Transverse colon (tissue), 4 donors: ENCODE measurements around the gene OR2L2. TPM values are rescaled to one million over a fixed set of nuclear protein-coding genes. Genes with fewer than 3 reads are reported as not detected.
"Not testable (repeated sequence)": the region's sequence is repeated elsewhere in the genome, so short reads cannot be mapped to it uniquely, and the experiment has no call there.

Experiments used
- DNase-seq: peaks from one replicate; pipeline ENCODE4 v3.0.0-alpha.2; 2019
- H3K27ac ChIP-seq, 4 donors: fragments of 200-600 bp; sonication (generic); 2 replicates each; pipeline ENCODE4 v1.5.1; 2016 to 2018; ENCODE audit warnings: inconsistent platforms in 4 of 4
- H3K27me3 ChIP-seq: fragments of 200-600 bp; sonication (generic); 2 replicates; pipeline ENCODE4 v1.5.1; 2017; ENCODE audit warnings: inconsistent platforms
- H3K36me3 ChIP-seq, 4 donors: fragments of 200-600 bp; sonication (generic); 2 replicates each; pipeline ENCODE4 v1.5.1; 2017 to 2019; ENCODE audit warnings: inconsistent platforms in 4 of 4
- H3K4me1 ChIP-seq, 4 donors: fragments of 200-600 bp; sonication (generic); 2 replicates each; pipeline ENCODE4 v1.5.1; 2017 to 2020; ENCODE audit warnings: inconsistent platforms in 4 of 4
- H3K4me3 ChIP-seq, 4 donors: fragments of 200-600 bp; sonication (generic); 1 replicate in 1 of 4; 2 replicates in 3 of 4; pipeline versions ENCODE4 v1.5.1 to v1.6.1; 2017 to 2019; ENCODE audit warnings: inconsistent platforms in 4 of 4
- H3K9me3 ChIP-seq, 2 donors: fragments of 200-600 bp; sonication (generic); 2 replicates each; pipeline ENCODE4 v1.5.1; 2017 to 2019; ENCODE audit warnings: inconsistent platforms in 2 of 2
- EP300 ChIP-seq: sonication (generic); formaldehyde crosslinking; IDR thresholded peaks from one replicate; pipeline ENCODE4 v1.6.1; 2017; ENCODE audit warnings: antibody characterized with exemption, low read depth
- POLR2A ChIP-seq: fragments of 450-650 bp; IDR thresholded peaks from one replicate; pipeline ENCODE4 v1.6.1; 2016; ENCODE audit warnings: antibody characterized with exemption, mild to moderate bottlenecking, moderate library complexity
- POLR2AphosphoS5 ChIP-seq, 3 donors: sonication (generic); formaldehyde crosslinking; IDR thresholded peaks; one replicate each; pipeline ENCODE4 v1.6.1; 2016; ENCODE audit warnings: antibody characterized with exemption in 3 of 3
- WGBS, 2 donors: methylation state at CpG; one replicate each; pipeline ENCODE4 v1.1.5; 2018; ENCODE audit warnings: low coverage in 1 of 2; 5-methylcytosine and 5-hydroxymethylcytosine counted together
- in situ Hi-C, 4 donors: fragments of 200-750 bp; cut with MboI; loops; one replicate each; pipeline versions ENCODE4 v1.15.0 to v1.15.1; 2017; ENCODE audit warnings: low sequenced_read_pairs in 3 of 4, low pct_ligation_motif_present in 1 of 4, low pct_unique_long_range_greater_than_20kb in 1 of 4
- intact Hi-C: fragments of 100-400 bp; cut with DNase I; formaldehyde crosslinking; loops from one replicate; pipeline ENCODE4 v1.15.1; 2023; ENCODE audit warnings: low total_unique reads
- small RNA-seq, 4 donors: library from RNA; depleted of rRNA; stranded (forward); fragments of <200 nt; gene quantifications; one replicate each; pipeline ENCODE3, GENCODE V24; 2016
- total RNA-seq, 4 donors: library from RNA; depleted of rRNA; stranded (reverse); fragments of >200 nt; gene quantifications; one replicate each; pipeline ENCODE4 v1.1.0, GENCODE V29; 2016
- TF ChIP-seq, protein P1 (sequence below), 5 experiments: fragments of 200-600 bp in 3 of 5; fragments of 450-650 bp in 2 of 5; sonication (generic) in 3 of 5; IDR thresholded peaks; 1 replicate in 2 of 5; 2 replicates in 3 of 5; pipeline ENCODE4 v1.5.1; 2016 to 2017; ENCODE audit warnings: antibody characterized with exemption in 5 of 5, inconsistent platforms in 3 of 5, mild to moderate bottlenecking in 2 of 5, moderate library complexity in 1 of 5

OR2L2 gene
- total RNA-seq, 4 donors from 2014 or later: 0.16 to 1.5 TPM; not detected in 2

DNA sequence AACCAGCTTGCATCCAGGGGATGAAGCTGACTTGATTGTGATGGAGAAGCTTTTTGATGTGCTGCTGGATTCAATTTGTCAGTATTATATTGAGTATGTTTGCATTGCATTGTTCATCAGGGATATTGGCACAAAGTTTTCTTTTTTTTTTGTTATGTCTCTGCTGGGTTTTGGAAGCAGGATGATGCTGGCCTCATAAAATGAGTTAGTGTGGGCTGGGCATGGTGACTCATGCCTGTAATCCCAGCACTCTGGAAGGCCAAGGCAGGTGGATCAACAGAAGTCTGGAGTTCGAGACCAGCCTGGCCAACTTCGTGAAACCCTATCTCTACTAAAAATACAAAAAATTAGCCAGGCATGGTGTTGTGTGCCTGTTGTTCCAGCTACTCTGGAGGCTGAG lies 25.4 kb downstream of the OR2L2 start:
- WGBS, 2 donors: 70% methylated on average over 2 of the region's 2 CpGs; no CpG with 5 or more reads in 1 of the 2 donors
- TF ChIP-seq POLR2AphosphoS5 (IDR thresholded peaks at IDR 0.05) (no peak), EP300 (no peak), POLR2A (no peak)
- TF ChIP-seq, protein P1, sequence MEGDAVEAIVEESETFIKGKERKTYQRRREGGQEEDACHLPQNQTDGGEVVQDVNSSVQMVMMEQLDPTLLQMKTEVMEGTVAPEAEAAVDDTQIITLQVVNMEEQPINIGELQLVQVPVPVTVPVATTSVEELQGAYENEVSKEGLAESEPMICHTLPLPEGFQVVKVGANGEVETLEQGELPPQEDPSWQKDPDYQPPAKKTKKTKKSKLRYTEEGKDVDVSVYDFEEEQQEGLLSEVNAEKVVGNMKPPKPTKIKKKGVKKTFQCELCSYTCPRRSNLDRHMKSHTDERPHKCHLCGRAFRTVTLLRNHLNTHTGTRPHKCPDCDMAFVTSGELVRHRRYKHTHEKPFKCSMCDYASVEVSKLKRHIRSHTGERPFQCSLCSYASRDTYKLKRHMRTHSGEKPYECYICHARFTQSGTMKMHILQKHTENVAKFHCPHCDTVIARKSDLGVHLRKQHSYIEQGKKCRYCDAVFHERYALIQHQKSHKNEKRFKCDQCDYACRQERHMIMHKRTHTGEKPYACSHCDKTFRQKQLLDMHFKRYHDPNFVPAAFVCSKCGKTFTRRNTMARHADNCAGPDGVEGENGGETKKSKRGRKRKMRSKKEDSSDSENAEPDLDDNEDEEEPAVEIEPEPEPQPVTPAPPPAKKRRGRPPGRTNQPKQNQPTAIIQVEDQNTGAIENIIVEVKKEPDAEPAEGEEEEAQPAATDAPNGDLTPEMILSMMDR (IDR thresholded peaks at IDR 0.05): no peak

DNA sequence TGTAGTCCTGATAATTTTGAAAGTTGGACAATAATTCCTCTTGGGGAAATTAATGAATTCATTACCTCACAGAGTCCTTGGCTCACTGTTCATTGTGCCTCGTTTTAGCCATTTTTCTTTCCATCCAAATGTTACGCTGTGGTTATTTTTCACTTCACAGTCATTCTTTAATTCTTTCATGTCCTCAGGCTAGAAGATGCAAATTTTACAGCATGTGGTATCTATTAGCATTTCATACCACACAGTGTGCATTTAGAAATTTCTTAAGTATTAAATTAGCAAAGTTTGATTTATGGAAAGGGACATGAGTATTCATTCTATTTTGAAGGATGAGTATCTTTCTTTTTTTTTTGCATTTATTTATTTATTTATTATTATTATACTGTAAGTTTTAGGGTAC lies 35.2 kb downstream of the OR2L2 start:
- Histone ChIP-seq H3K4me3 (no peak overlapping the region), H3K27ac (no peak overlapping the region), H3K27me3 (no peaks in the 10 kb centered on the region), H3K9me3 (no peaks in the 10 kb centered on the region), H3K36me3 (no peaks in the 10 kb centered on the region), H3K4me1 (no peaks in the 10 kb centered on the region)
- 67 to 81% methylated on average over 2 of the region's 2 CpGs for WGBS, 2 donors
- in situ Hi-C loops: no loop called here
- TF ChIP-seq EP300 (no peak), POLR2AphosphoS5 (IDR thresholded peaks at IDR 0.05) (no peak), POLR2A (no peak)
- TF ChIP-seq, protein P1 (IDR thresholded peaks at IDR 0.05): no peak
- intact Hi-C loops: no loop called here
- DNase-seq: no peak

More for the DNA sequence above, 25.4 kb downstream of the OR2L2 start:
- H3K27me3 ChIP-seq: no peaks in the 10 kb centered on the region
- in situ Hi-C loops: no loop called here
- H3K27ac ChIP-seq: no peak overlapping the region
- no peak for DNase-seq
- H3K36me3 ChIP-seq: no peaks in the 10 kb centered on the region
- H3K4me3 ChIP-seq: no peak overlapping the region
- intact Hi-C loops: no loop called here
- H3K4me1 ChIP-seq: no peaks in the 10 kb centered on the region
- peaks cover 0 to 6% of the 10 kb centered on the region in 2 donors for H3K9me3 ChIP-seq

DNA sequence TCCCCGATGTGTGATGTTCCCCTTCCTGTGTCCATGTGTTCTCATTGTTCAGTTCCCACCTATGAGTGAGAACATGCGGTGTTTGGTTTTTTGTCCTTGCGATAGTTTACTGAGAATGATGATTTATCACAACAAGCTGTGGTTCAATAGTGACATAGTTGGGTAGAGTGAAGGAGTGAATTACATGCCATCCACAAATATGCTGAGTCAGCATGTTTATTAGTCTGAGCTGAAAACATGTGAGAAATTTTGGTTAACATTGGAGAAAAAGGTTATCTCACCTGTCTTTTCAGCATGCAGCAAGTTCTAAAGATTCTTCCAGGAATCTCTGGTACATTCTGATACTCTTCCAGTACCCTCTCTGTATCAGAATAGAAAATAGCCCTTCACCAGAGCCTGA lies 35.7 kb downstream of the OR2L2 start:
- intact Hi-C loops (no loop called here), in situ Hi-C loops (no loop called here)
- Histone ChIP-seq H3K36me3 (no peaks in the 10 kb centered on the region), H3K27ac (no peak overlapping the region), H3K27me3 (no peaks in the 10 kb centered on the region), H3K9me3 (no peaks in the 10 kb centered on the region), H3K4me3 (no peak overlapping the region), H3K4me1 (no peaks in the 10 kb centered on the region)
- TF ChIP-seq, protein P1 (IDR thresholded peaks at IDR 0.05): no peak
- TF ChIP-seq EP300 (no peak), POLR2AphosphoS5 (IDR thresholded peaks at IDR 0.05) (no peak), POLR2A (no peak)
- DNase-seq: no peak
- 93% methylated on average over 3 of the region's 3 CpGs; no CpG with 5 or more reads in 1 of the 2 donors for WGBS, 2 donors

DNA sequence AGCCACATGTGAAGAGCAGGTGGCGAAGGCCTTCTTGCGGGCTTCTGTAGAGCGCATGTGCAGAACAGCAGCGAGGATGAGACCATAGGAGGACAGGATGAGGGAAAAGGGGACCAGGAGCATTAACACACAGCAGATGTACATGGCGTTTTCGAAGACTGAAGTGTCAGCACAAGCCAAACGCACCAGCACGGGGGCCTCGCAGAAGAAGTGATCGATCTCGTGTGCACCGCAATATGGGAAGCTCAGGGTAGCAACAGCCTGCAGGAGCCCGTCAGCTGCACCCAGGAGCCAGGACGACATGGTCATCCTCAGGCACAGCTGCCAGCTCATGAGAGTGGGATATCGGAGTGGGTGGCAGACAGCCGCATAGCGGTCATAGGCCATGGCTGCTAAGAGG lies 54.0 kb downstream of the OR2L2 start:
- H3K27ac ChIP-seq, H3K4me1 ChIP-seq, H3K9me3 ChIP-seq, H3K27me3 ChIP-seq, H3K4me3 ChIP-seq, H3K36me3 ChIP-seq, DNase-seq, in situ Hi-C loops: not testable (repeated sequence)
- 87% methylated on average over 13 of the region's 17 CpGs; no CpG with 5 or more reads in 1 of the 2 donors for WGBS, 2 donors
- intact Hi-C loops: loop anchor here (2.0 kb wide), 1 partner anchor 19 kb away; no protein-coding TSS in a partner anchor

Small RNA genes within 50 kb of the gene (small RNA-seq; reads per million reads assigned to genes)
- 0 reads per million in 4 donors for gene RF00019

Other genes with a start within 250 kb of the OR2L2 start
- not detected for gene OR14A16, start 206.0 kb upstream of the OR2L2 start, total RNA-seq
- not detected for gene OR11L1, start 188.2 kb upstream of the OR2L2 start, total RNA-seq
- gene TRIM58, start 172.9 kb upstream of the OR2L2 start, total RNA-seq: 10 to 100 TPM in 1 of 4 donors, 1 to 10 TPM in 2, not detected in 1; 2.0 to 10.8 (median 7.0) TPM
- 1 to 10 TPM in 1 of 4 donors, under 1 TPM in 1, not detected in 2; 0.68 to 5.4 TPM for gene OR2W3, start 134.5 kb upstream of the OR2L2 start, total RNA-seq
- gene OR2T8, start 109.8 kb upstream of the OR2L2 start, total RNA-seq: not detected
- gene OR2AJ1, start 105.2 kb upstream of the OR2L2 start, total RNA-seq: not detected
- gene OR2L8, start 81.2 kb upstream of the OR2L2 start, total RNA-seq: not detected
- gene OR2AK2, start 64.8 kb upstream of the OR2L2 start, total RNA-seq: not detected
- under 1 TPM in 1 of 4 donors, not detected in 3; 0.32 TPM for gene OR2L5, start 16.4 kb upstream of the OR2L2 start, total RNA-seq
- not detected for gene OR2L3, start 16.8 kb downstream of the OR2L2 start, total RNA-seq
- gene OR2L13, start 65.1 kb downstream of the OR2L2 start, total RNA-seq: not detected
- not detected for gene OR2M5, start 115.1 kb downstream of the OR2L2 start, total RNA-seq
- not detected for gene OR2M2, start 144.8 kb downstream of the OR2L2 start, total RNA-seq
- gene OR2M3, start 167.2 kb downstream of the OR2L2 start, total RNA-seq: not detected
- gene OR2M4, start 201.3 kb downstream of the OR2L2 start, total RNA-seq: not detected
- gene OR2T33, start 247.9 kb downstream of the OR2L2 start, total RNA-seq: not detected